Ovary (tissue), 3 donors: Measurements from ENCODE around the gene SCGB1D2.

Source experiments
- EP300 ChIP-seq: sonication (generic); formaldehyde crosslinking; IDR thresholded peaks from one replicate; pipeline ENCODE4 v1.6.1; 2017; ENCODE audit warnings: antibody characterized with exemption
- POLR2A ChIP-seq: fragments of 450-650 bp; IDR thresholded peaks from one replicate; pipeline ENCODE4 v1.6.1; 2017; ENCODE audit warnings: antibody characterized with exemption, mild to moderate bottlenecking, moderate library complexity
- TF ChIP-seq, protein P1 (sequence below), 3 donors: fragments of 450-650 bp in 2 of 3; fragments of 200-600 bp in 1 of 3; IDR thresholded peaks; one replicate each; pipeline versions ENCODE4 v1.5.1 to v1.8.0; 2016 to 2022; ENCODE audit warnings: antibody characterized with exemption in 3 of 3, mild to moderate bottlenecking in 1 of 3
- donor health status: DM: no; HTN: no; CAD: no.

DNA sequence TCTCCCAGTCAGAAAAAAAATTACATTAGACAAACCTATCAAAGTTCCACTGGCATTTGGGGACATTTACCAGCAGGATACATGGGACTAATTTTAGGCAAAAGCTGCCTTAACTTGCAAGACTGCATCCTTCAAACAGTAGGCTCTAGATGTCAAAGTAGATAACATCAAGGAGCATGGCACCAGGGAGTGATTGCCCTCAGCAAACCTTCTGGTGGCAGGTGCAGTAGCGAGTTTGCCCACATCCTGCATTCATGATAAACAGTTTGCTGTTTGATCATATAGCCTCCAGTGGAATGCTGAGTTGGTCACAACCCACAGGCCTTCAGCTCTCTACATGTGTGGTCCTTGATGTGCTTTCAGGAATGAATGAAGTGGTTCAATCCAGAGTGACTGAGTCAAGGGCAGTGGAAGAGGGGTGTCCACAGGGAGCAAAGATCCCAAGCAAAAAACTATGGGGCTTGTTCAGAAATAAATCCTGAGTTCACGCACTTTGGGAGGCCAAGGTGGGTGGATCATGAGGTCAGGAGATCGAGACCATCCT lies 12.0 kb downstream of the SCGB1D2 start:
- TF ChIP-seq, protein P1, sequence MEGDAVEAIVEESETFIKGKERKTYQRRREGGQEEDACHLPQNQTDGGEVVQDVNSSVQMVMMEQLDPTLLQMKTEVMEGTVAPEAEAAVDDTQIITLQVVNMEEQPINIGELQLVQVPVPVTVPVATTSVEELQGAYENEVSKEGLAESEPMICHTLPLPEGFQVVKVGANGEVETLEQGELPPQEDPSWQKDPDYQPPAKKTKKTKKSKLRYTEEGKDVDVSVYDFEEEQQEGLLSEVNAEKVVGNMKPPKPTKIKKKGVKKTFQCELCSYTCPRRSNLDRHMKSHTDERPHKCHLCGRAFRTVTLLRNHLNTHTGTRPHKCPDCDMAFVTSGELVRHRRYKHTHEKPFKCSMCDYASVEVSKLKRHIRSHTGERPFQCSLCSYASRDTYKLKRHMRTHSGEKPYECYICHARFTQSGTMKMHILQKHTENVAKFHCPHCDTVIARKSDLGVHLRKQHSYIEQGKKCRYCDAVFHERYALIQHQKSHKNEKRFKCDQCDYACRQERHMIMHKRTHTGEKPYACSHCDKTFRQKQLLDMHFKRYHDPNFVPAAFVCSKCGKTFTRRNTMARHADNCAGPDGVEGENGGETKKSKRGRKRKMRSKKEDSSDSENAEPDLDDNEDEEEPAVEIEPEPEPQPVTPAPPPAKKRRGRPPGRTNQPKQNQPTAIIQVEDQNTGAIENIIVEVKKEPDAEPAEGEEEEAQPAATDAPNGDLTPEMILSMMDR (IDR thresholded peaks at IDR 0.05), result no peak
- TF ChIP-seq POLR2A, result no peak
- TF ChIP-seq EP300, result no peak
